A204.1 (cell line): ENCODE data around the gene ASCL3.
"Not testable (repeated sequence)": the region's sequence is repeated elsewhere in the genome, so short reads cannot be mapped to it uniquely, and the experiment has no call there.

Experiments used
- FAIRE-seq: peaks from 2 replicates; lab custom pipeline; 2012; peaks lifted over from hg19 to GRCh38; lab: Jason Lieb, UNC

The ASCL3 gene

DNA sequence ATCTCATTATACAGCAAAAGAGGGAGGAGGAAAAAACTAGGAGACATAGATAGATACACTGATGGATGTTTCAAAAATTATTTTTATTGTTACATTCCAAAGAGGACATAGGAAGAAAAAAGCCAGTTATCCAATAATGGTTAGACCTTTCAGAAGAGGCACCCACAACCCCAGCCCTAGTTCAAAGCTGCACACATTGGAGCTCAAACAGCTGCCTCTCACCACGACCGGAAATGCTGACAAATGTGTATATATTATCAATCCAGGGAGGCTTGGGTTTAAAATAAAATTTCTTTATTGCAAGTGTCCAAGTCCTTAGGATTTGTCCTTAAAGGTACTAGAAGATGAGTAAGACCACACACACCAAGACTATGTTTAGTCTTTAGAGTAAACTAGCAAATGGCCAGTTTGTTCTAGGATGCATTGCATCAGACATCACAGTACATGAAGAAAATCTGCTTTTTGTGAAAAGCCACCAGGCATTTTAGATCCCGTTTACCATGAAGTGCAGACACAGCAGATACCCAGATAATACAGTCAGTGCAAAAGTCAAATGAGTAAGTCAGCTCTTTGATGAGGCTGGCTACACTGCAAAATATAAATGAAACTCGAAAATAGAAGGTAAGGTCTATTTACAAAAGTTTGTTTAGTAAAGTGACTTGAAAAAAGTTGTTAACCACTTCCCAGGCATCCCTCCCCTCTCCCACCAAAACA is 4.6 kb upstream of the ASCL3 start:
- no peak for FAIRE-seq

DNA sequence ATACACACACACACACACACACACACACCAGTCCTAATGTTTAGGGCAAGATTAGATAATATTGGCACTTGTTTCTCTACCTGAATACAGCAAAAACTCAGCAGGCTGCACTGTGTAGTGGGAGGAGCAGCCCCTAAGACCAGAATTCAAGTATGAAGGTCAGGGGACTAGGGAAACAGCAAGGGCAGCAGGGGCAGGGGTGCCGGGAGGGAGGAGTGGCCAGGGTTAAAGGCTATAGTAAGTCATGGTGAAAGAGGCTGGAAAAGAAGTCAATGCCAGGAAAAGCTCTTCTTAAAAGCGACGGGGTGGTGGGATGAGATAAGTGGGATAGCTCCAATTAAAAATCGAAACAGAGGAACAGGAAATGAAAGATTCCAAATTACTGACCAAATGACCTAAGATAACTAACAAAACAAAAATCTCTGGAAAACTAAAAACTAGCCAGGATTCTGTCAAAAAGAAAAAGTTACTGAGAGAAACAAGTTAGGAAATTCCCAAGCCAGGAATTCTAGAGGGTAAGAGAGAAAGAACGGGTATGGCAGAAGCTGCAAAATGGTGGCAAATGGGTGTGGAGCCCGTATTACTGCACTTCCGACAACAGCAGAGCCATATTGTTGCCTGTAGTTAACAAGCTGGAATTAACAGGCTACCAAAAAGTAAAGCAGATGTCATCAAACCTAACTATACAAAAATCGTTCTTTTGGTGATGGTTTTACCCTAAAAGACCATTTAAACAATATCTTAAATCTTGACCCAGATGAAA is 1.3 kb downstream of the ASCL3 start:
- no peak for FAIRE-seq

DNA sequence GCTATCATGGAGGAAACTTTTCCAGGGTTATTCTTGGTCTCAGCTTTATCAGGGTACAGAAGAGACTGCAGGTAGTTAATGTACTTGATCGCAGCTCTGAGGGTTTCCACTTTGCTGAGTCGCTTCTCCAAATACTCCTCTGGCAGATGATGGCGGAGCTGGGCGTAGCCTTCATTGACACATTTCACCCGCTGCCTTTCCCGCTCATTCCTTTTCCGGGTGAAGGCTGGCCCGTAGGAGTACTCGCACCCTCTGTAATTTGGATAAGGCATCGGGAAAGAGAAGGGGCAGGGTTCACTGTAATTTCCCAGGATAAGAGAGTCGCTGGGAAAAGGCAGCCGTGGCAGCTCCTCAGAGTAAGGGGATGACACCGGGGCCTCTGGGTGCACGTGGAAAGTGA is 5.2 kb downstream of the ASCL3 start:
- no peak for FAIRE-seq

DNA sequence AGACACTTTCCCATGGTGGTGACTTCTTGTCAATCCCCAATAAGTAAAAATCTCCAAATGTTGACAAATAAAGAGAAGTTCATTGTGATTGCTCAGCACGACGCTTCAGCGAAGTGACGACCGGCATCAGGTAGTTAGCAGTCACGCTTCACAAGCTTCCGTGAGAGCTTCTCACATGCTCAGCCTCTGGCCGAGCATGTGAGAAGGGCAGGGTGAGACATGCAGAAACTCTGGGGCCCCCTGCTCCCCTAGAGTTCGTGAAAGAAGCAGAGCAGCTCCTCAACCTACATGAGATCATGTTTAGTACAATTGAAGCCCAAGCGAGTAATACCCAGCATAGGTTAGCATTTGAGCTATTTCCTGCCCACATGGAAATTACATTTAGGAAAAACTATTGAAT is 5.7 kb downstream of the ASCL3 start:
- no peak for FAIRE-seq

DNA sequence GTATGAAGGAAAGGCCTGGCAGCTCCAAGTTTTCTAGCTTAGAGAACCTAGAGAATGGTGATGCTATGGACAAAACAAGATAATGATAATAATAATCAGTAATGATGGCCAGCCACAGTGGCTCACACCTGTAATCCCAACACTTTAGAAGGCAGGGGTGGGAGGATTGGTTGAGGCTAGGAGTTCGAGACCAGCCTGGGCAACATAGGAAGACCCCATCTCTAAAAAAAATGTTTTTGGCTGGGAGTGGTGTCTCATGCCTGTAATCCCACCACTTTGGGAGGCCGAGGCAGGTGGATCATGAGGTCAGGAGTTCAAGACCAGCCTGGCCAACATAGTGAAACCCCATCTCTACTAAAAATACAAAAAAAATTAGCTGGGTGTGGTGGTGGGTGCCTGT is 7.0 kb downstream of the ASCL3 start:
- FAIRE-seq, result not testable (repeated sequence)

DNA sequence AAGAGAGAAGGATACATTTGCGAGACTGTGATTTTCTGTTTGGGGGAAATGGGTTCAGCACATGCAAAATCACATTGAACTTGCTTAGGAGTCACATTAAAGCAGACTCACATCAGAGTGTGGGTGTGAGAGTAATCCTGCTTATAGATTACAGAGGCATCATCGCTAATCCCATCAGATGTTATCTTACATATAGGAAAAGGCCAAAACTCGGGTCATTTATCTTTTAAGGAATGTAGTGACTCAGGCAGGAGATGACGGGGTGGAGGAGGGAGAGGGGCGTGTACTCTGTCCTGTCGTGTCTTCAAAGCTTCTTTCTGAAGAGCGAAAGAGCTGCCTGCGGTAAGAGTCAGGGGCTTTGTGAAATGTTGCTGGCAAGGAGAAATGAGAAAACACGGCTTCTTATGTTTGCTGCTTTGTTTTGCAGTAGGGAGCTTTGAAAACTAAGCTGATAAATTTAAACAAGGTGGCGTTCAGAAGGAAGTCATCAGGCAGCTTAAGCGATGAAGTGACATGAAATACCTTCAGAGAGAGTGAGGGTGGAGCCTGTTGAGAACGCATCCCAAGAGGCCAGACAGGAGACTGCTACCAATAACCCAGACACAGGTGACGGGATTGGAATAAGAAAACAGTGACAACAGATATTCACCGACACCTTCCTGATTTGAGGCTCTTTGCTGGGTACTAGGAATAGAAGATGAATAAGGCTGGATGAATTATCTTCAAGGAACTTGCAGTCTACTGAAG is 7.9 kb downstream of the ASCL3 start:
- no peak for FAIRE-seq

DNA sequence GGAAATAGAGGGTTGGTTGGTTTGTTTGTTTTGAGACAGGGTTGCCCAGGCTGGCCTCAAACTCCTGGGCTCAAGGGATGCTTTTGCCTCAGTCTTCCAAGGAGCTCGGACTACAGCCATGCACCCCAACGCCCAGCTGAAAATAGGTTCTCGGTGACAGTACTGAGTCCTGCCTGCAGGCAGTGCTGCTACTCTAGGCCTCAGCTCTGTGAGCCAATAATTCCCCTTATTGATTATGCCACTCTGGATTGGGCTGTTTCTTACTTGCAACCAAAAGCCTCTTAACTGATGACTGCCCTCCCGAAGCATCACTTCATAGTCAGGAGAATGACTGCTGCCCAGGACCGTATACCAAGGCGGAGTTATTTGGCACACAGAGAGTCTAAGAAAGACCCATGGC is 8.9 kb downstream of the ASCL3 start:
- no peak for FAIRE-seq

DNA sequence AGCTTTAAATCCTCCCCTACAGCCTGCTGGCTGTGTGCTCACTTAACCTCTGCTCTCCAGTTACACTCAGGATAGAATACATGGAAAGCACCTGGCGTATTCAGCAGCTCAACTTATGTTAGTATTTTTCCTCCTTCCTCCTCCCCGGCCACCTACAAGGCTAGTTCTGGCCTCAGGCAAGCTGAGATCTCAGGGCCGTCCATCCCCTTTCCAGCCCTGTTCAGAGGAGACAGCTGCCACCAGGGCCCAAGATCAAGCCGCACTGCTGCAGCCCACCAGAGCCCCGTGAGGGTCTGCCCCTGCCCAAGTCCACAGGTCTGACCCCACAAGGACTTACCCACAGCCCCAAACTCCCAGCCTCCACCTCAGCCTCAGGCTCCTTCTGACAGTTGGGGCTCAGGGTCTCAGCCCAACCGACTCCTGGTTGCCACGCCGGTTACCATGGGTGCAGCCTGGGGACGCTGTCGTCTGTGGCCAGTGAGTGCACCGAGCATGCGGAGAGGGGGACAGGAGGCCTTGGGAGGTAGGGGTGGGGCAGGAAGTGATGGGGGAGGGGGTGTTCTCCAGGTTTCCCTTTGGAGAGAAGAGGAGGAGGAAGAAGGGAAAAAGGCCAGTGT is 10.1 kb downstream of the ASCL3 start, which contains the start of gene C11orf16:
TSS of gene C11orf16 (minus strand) at position 384 of the 617 bp plus-strand sequence. CDS start 639 bp downstream, outside the sequence.
- FAIRE-seq, result no peak

DNA sequence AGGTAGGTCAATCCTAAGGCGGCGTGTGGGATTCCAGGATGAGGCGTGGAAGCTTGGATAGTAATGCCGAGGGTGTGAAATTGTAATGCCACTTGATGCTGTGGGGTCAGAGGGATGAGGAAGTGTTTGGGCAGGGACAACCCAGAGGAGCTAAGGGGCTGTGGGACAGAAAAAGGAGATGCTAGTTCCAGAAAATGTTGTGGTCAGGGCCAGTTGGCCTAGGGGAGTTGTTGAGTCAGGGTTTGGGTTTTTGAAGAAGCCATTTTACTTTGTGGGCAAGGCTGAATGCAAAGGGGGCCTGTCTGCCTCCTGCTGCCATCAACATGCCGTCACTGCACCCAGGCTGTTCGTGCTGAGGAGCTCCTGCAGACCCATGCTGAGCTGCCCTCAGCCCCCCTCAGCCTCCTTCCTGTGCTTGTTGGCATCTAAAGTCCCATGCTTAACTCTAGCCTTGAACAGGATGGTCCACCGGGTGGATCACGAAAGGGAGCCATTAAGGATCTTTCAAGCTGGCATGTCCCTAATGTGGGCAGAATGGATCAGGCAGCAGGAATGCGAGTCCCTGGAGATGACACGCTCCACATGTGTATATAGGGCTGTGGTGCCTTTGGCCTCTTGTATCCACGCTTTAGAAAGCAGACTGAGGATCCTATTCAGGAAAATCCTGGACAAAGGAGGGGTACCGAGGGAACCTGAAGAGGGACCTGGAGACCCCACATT is 12.2 kb downstream of the ASCL3 start:
- no peak for FAIRE-seq

DNA sequence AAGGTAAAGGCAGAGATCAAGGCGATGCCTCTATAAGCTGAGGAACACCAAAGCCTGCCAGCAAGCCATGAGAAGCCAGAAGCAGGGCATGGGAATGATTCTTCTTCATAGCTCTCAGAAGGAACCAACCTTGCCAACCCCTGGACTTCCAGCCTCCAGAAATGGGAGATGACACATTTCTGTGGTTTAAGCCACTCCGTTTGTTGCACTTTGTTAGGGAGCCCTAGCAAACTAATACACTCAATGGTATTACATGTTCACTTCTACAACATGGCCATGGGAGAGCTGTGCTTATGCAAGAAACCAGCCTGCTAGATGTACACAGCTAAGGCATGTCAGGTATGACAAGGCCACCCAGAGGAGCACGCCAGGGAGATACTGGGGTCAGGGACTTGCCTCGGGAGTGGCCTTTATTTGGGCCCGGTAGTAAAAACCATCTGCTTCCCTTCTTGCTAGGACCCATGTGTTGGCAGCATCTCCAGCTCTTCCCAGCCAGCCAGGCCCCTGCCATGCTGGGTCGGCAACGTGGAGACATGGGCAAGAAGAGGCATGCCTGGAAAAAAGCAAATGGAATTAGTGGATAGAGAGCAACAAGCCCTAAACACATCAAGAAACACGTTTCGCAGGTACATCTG is 13.7 kb downstream of the ASCL3 start:
- no peak for FAIRE-seq

DNA sequence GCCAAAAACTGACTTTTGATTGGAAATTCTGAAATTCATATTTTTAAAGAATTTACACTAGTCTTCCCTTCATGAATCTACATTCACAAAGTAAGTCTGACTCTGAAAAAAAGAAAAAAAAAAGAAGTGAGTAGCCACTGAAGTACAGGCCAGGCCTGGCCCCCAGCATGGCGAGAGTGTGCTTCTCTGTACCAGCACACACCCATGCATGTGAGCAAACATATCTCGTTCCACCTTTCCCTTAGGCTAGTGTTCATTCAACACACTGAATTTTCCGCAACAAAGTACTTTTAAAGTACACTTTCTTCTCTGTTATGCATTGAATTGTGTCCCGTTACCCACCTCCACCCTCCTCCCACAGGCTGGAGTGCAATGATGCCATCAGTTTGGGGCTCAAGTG is 14.6 kb downstream of the ASCL3 start:
- FAIRE-seq, result no peak

DNA sequence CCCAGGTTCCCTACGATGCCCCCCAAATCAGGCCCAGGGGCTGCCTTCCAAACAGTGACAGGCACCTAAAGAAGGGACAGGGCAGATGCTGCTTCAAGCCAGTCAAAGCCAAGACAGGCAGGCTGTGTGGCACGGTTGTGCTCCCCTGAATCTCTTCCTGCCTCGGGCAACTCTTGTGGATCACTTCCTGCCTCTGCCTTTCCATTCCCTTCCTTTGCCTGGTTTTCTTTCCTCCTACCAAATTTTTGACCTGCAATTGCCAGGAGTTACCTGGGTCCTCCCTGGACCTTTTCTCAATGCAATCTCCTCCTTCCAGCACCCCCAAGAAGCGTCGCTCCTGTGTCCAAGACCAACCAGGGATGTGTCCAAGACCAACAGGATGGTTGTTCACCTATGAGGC is 15.6 kb downstream of the ASCL3 start:
- FAIRE-seq, result no peak

DNA sequence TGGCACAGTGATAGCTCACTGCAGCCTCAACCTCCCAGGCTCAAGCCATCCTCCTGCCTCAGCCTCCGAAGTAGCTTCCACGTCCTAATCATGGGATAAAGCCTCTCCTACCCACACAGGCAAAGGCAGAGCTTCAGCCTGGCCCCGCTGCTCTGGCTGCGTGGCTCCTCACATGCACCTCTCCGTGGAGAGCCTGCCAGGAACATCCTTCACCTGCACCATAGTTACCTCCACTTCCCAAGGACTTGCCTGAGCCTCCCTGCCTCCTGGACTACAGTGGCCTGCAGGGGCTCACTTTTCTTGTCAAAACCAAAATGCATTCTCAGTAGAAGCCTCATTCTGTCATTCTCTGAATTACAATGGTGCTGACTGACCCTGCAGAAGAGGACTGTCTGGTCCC is 16.6 kb downstream of the ASCL3 start:
- no peak for FAIRE-seq

DNA sequence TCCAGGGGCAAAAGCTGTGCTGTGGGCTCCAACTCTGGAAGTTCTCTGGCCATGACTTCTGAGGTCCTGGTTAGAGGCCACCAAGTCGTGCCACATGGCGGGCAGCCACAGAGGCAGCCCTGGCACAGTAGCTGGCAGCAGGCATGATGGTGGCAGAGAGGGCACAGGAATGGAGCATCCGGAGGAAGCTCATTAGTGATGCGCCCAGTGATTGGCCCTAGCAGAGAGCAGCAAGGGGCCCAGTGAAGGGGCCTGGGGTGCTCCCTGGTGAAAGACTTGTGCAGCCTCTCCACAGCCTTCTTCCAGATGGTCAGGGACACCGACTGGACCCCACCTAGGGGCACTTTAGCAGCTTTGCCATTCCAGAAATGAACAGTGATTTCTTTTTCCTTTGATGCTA is 17.1 kb downstream of the ASCL3 start:
- FAIRE-seq, result no peak

DNA sequence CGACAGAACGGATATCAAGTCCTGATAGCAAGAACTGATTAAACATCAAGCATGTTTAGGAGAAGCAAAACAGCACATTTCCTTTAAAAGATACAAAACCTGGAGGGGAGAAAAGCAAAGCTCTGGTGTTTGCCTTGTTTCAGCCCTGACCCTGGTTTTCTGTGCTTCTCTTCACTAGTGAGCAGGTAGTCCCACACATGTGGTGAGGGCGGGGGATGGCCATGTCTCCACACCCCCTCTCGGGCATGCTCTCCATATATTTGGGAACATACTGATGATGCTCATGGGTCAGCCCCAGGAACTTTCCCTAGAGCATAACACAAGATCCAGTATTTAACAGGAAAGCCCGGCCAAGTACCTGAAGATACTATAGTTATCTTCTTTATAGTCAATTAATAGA is 20.1 kb downstream of the ASCL3 start:
- no peak for FAIRE-seq

DNA sequence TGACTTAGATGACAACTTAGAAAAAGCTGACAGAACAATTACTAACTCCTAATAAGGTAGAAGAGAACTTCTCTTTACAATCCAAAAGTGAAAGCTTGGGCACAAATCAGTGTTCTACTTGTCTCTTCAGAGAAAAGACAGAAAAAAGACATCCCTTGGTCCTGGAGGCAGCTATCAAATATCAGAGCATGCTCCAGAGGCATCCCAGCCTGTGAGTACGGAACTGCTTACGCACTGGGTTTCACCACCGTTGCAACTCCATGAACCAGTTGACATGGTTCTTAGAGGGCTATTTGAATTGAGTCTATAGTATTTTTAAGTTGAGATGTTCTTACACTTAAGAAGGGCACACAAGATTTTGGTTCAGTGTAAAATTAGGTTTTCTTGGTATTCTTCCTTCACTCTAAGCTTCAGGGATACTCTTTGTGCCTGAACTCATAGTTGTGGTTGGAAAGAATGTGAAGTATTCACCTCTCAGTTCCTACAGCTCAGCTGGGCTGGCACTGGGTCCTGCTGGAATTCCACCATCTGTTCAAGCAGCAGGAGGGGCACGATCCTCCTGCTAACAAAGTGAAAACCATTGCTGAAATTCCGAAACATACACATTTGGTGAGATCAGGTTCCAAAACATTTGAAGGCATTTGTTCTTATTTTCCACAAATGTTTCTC is 25.5 kb downstream of the ASCL3 start:
- no peak for FAIRE-seq

DNA sequence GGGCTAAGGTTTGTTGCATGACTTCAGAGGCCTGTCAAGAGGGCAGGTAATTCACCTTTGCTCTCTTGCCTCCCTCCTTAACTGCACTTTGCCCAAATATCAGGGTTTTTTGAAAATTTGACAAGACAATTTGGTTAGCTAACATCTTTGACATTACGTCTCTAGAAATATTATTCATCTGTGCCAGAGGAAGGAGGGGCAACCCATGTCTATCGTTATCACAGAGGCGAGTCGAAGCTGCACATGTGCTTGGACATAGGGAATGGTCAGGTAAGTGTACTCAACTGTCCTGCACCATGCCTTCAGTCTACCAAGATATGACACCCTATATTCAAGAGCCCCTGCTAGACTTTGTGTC is 28.2 kb downstream of the ASCL3 start:
- FAIRE-seq, result no peak

DNA sequence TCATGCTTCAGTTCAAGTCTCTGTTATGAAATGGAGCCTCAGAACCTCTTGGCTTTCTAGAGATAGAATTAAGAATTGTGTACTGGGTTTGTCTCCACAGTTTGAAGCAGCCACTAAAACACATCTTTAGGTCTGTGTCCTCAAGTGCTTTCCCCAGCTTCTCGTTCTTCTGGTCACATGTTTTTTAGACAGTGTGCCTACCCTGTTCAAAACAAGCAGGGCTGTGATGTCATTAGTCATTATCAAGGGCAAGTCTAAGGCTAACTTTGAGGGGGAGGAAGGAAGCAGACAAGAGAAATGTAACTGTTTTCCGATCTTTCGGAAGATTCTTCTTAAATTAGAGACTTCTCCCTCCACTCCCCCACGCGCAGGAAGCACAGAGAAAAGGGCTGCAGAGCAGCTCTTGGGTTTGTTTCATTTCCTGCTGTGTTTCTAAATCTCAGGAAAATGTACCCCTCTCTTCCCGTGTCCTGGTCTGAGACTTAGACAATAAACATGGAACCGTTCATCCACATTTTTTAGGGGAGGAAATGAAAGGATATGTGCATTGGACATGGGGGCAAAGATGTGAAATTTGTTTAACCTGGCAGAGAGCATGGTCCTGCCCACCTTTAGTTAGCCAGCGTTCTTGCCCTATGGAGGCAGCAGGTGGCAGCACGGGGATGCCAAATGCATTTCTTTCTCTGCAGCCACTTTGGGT is 28.7 kb downstream of the ASCL3 start:
- no peak for FAIRE-seq

DNA sequence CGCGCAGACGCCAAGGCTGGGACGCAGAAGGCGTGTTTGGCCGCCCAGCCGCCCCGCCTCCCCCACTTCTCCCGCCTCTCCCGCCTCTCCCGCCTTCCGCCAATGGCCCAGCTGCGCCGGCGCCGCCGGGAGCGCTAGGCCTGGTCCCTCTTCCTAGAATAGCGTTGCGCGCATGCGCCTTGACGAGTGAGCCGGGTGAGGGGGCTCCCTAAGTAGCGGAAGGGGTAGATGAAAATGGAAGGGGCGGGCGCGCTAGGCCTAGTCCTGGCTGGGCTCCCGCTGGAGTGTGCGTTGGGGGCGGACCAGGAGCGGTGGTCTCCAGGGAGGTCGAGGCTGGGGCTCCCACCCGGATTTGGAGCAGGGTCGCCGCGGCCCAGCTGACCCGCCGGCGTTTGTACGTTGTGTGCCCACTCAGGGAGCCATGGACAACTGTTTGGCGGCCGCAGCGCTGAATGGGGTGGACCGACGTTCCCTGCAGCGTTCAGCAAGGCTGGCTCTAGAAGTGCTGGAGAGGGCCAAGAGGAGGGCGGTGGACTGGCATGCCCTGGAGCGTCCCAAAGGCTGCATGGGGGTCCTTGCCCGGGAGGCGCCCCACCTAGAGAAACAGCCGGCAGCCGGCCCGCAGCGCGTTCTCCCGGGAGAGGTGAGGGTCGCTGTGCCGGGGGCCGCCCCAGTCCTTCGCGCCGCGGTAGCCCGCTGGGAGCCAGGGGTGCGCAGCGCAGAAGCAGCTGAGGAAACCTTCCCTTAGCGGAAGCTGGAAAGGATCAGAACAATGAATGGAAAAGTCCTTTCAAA is 31.6 kb downstream of the ASCL3 start, which contains the start of gene AKIP1:
TSS of gene AKIP1 (plus strand) at position 161 of the 795 bp plus-strand sequence. CDS start at position 422, 261 bp downstream.
- no peak for FAIRE-seq
